ENCODE results near the gene GH2.
A peak's percentile ranks its signal among the peaks of the same experiment; 100 is the strongest.
"Not testable (repeated sequence)": the region's sequence is repeated elsewhere in the genome, so short reads cannot be mapped to it uniquely, and the experiment has no call there.

GH2 gene

DNA sequence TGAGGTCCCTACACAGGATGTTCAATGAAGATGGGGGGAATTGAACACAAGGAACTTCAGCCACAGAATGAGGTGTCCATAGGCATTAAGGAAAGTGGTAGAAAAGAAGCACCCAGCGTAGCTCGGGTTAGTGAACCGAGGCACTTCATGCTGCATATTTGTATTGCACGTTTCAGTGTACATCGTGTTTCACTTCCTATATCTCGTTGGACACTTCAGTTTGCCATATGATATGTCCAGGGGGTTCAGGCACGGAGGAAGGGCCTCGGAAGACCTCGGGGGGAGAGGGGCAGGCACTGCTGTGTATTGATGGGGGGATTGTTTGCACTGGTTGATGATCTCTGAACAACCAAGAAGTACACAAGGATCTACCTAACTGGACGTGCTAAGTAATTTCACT, 34.0 kb upstream of the GH2 start:
- H3K79me1 ChIP-seq (ENCODE audit: low read length); H4K5ac ChIP-seq (ENCODE audit: low read length); H3K4ac ChIP-seq (ENCODE audit: low read depth, low read length); H3K27me3 ChIP-seq (ENCODE audit: insufficient read depth, low read length, poor library complexity); DNase-seq; H3K9ac ChIP-seq (ENCODE audit: low read length); H3K23ac ChIP-seq (ENCODE audit: low read length); H3K18ac ChIP-seq (ENCODE audit: low read length); H2AK5ac ChIP-seq (ENCODE audit: low read length); H3K4me2 ChIP-seq (ENCODE audit: low read length); H3K56ac ChIP-seq (ENCODE audit: low read length); H3K27ac ChIP-seq (ENCODE audit: low read depth, low read length); H2BK5ac ChIP-seq (ENCODE audit: low read length); H3K79me2 ChIP-seq (ENCODE audit: control insufficient read depth, insufficient read depth, low read length); H2BK15ac ChIP-seq (replicated peaks; ENCODE audit: low read depth); H3K4me3 ChIP-seq (ENCODE audit: low read length); H3K4me1 ChIP-seq (ENCODE audit: control insufficient read depth, low read depth, low read length); H3K36me3 ChIP-seq (ENCODE audit: control insufficient read depth, insufficient read depth, low read length); H4K8ac ChIP-seq (ENCODE audit: low read depth, low read length); H2BK120ac ChIP-seq (ENCODE audit: low read depth, low read length): not testable (repeated sequence)
- no CpG with 5 or more reads among the region's 10 CpGs for WGBS (ENCODE audit: extremely low coverage, insufficient coverage, low lambda C conversion rate)

DNA sequence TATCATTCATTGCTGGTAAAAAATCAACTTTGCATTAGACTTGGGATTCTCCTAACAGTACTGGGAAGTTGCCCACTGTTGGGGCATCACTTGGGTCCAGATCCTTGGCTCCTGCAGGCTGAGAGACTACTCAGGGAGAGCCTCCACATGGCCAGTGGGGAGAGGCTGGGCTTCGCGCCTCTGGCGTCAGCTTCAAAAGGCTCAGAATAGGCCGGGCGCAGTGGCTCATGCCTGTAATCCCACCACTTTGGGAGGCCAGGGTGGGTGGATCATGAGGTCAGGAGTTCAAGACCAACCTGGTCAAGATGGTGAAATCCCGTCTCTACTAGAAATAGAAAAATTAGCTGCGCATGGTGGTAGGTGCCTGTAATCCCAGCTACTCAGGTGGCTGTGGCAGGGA, 32.7 kb upstream of the GH2 start:
- no peak overlapping the region for H2BK120ac ChIP-seq (ENCODE audit: low read depth, low read length)
- no peaks in the 10 kb centered on the region for H3K36me3 ChIP-seq (ENCODE audit: control insufficient read depth, insufficient read depth, low read length)
- no peaks in the 10 kb centered on the region for H3K4me1 ChIP-seq (ENCODE audit: control insufficient read depth, low read depth, low read length)
- H3K4me2 ChIP-seq (ENCODE audit: low read length) = no peak overlapping the region
- no peak overlapping the region for H3K18ac ChIP-seq (ENCODE audit: low read length)
- no peak overlapping the region for H2BK15ac ChIP-seq (replicated peaks; ENCODE audit: low read depth)
- no peaks in the 10 kb centered on the region for H3K27me3 ChIP-seq (ENCODE audit: insufficient read depth, low read length, poor library complexity)
- H2BK5ac ChIP-seq (ENCODE audit: low read length) = no peak overlapping the region
- no peak for DNase-seq
- H2AK5ac ChIP-seq (ENCODE audit: low read length) = no peak overlapping the region
- H3K56ac ChIP-seq (ENCODE audit: low read length) = no peak overlapping the region
- no peak overlapping the region for H3K4ac ChIP-seq (ENCODE audit: low read depth, low read length)
- H3K9ac ChIP-seq (ENCODE audit: low read length) = no peak overlapping the region
- no peak overlapping the region for H3K4me3 ChIP-seq (ENCODE audit: low read length)
- no peak overlapping the region for H4K8ac ChIP-seq (ENCODE audit: low read depth, low read length)
- H3K79me2 ChIP-seq (ENCODE audit: control insufficient read depth, insufficient read depth, low read length) = no peaks in the 10 kb centered on the region
- H3K27ac ChIP-seq (ENCODE audit: low read depth, low read length) = no peak overlapping the region
- H4K5ac ChIP-seq (ENCODE audit: low read length) = no peak overlapping the region
- H3K79me1 ChIP-seq (ENCODE audit: low read length) = no peaks in the 10 kb centered on the region
- WGBS (ENCODE audit: extremely low coverage, insufficient coverage, low lambda C conversion rate) = no CpG with 5 or more reads among the region's 7 CpGs
- H3K23ac ChIP-seq (ENCODE audit: low read length) = no peak overlapping the region

DNA sequence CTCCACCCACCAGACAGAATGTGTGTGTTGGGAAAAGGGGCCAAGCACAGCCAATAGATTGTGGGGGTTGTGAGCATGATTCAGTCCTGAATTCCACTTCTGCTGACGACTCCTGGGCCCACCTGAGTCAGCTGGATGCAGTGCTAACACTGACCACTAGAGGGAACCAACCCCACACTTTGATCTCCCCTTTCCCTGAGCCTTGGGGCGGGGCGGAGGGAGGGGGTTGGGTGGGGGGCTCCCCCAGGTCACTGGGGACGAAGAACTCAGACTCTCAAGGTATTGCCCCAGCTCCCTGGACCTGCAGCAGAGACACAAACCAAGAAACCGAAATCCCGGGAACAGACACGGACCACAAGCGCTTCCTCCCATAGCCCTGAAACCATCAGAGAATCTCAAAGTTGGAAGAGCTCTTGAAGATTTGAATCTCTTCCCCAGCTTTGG, 29.9 kb upstream of the GH2 start:
- H3K27ac ChIP-seq (ENCODE audit: low read depth, low read length) = no peak overlapping the region
- no peaks in the 10 kb centered on the region for H3K36me3 ChIP-seq (ENCODE audit: control insufficient read depth, insufficient read depth, low read length)
- no peak overlapping the region for H2BK15ac ChIP-seq (replicated peaks; ENCODE audit: low read depth)
- no peaks in the 10 kb centered on the region for H3K4me1 ChIP-seq (ENCODE audit: control insufficient read depth, low read depth, low read length)
- no peak overlapping the region for H3K18ac ChIP-seq (ENCODE audit: low read length)
- no peak overlapping the region for H3K4ac ChIP-seq (ENCODE audit: low read depth, low read length)
- no CpG with 5 or more reads among the region's 8 CpGs for WGBS (ENCODE audit: extremely low coverage, insufficient coverage, low lambda C conversion rate)
- H3K27me3 ChIP-seq (ENCODE audit: insufficient read depth, low read length, poor library complexity) = no peaks in the 10 kb centered on the region
- no peaks in the 10 kb centered on the region for H3K79me2 ChIP-seq (ENCODE audit: control insufficient read depth, insufficient read depth, low read length)
- peak; percentile 41 for DNase-seq
- H3K4me2 ChIP-seq (ENCODE audit: low read length) = no peak overlapping the region
- no peak overlapping the region for H3K9ac ChIP-seq (ENCODE audit: low read length)
- no peak overlapping the region for H3K23ac ChIP-seq (ENCODE audit: low read length)
- no peak overlapping the region for H3K4me3 ChIP-seq (ENCODE audit: low read length)
- no peak overlapping the region for H3K56ac ChIP-seq (ENCODE audit: low read length)
- H3K79me1 ChIP-seq (ENCODE audit: low read length) = no peaks in the 10 kb centered on the region
- no peak overlapping the region for H2BK5ac ChIP-seq (ENCODE audit: low read length)
- no peak overlapping the region for H2BK120ac ChIP-seq (ENCODE audit: low read depth, low read length)
- no peak overlapping the region for H2AK5ac ChIP-seq (ENCODE audit: low read length)
- no peak overlapping the region for H4K8ac ChIP-seq (ENCODE audit: low read depth, low read length)
- no peak overlapping the region for H4K5ac ChIP-seq (ENCODE audit: low read length)

DNA sequence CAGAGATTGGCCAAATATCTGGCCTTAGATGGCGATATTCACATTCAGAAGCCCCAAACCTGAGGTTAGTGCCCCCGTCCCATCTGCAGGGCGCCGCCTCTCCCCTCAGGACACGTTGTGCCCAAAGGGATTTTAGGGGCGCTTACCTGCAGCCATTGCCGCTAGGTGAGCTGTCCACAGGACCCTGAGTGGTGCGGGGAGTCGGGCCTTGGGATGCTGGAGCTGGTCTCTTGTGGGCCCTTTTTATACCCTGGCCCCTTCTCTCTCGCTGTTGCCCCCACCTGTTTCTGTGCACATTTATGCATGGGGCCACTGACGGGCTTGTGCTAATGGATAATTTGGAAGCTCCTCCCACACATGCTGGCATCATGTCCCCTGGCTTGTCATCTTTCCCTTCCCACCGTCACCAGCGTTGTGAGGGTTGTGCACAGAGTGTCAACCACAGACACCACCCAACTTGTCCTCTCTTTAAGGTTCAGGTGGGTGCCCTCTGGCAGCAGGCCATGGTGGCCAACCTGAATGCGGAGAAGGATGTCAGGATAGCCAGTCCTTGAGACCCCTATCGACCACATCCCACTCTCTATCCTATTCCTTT, 29.4 kb upstream of the GH2 start, which contains the start of gene CSHL1:
Gene CSHL1, minus strand, starts transcription at position 218 of the 595 bp plus-strand sequence. Its CDS starts 62 bp downstream, at position 156.
- no peak within 1 kb of the TSS for H3K4ac ChIP-seq (ENCODE audit: low read depth, low read length)
- no peak within 1 kb of the TSS for H3K4me2 ChIP-seq (ENCODE audit: low read length)
- no peak within 1 kb of the TSS for H2BK15ac ChIP-seq (replicated peaks; ENCODE audit: low read depth)
- H3K23ac ChIP-seq (ENCODE audit: low read length) = no peak within 1 kb of the TSS
- no peak within 1 kb of the TSS for H2AK5ac ChIP-seq (ENCODE audit: low read length)
- H3K4me3 ChIP-seq (ENCODE audit: low read length) = no peak within 1 kb of the TSS
- WGBS (ENCODE audit: extremely low coverage, insufficient coverage, low lambda C conversion rate) = no CpG with 5 or more reads among the region's 15 CpGs
- H4K8ac ChIP-seq (ENCODE audit: low read depth, low read length) = no peak within 1 kb of the TSS
- DNase-seq = no peak
- no peak within 1 kb of the TSS for H3K27ac ChIP-seq (ENCODE audit: low read depth, low read length)
- no peak within 1 kb of the TSS for H3K56ac ChIP-seq (ENCODE audit: low read length)
- no peak within 1 kb of the TSS for H2BK5ac ChIP-seq (ENCODE audit: low read length)
- H3K79me1 ChIP-seq (ENCODE audit: low read length) = no peaks in the 10 kb centered on the region
- H3K18ac ChIP-seq (ENCODE audit: low read length) = no peak within 1 kb of the TSS
- no peaks in the 10 kb centered on the region for H3K79me2 ChIP-seq (ENCODE audit: control insufficient read depth, insufficient read depth, low read length)
- no peaks in the 10 kb centered on the region for H3K27me3 ChIP-seq (ENCODE audit: insufficient read depth, low read length, poor library complexity)
- H4K5ac ChIP-seq (ENCODE audit: low read length) = no peak within 1 kb of the TSS
- H3K4me1 ChIP-seq (ENCODE audit: control insufficient read depth, low read depth, low read length) = no peaks in the 10 kb centered on the region
- H2BK120ac ChIP-seq (ENCODE audit: low read depth, low read length) = no peak within 1 kb of the TSS
- no peak within 1 kb of the TSS for H3K9ac ChIP-seq (ENCODE audit: low read length)
- H3K36me3 ChIP-seq (ENCODE audit: control insufficient read depth, insufficient read depth, low read length) = no peaks in the 10 kb centered on the region

DNA sequence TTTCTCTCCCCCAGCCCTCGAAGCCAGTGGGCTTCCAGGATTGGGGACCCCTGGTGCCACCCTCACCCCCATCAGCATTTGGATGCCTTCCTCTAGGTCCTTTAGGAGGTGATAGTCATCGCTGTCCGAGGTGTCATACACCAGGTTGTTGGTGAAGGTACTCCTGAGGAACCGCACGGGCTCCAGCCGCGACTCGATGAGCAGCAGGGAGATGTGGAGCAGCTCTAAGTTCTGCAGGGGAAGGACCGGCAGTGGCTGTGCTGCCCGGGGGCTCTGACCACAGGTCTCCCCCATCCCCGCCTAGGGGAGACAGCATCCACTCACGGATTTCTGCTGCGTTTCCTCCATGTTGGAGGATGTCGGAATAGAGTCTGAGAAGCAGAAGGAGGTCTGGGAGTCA, 28.4 kb upstream of the GH2 start:
- Histone ChIP-seq H3K56ac (ENCODE audit: low read length) (no peak overlapping the region), H3K79me2 (ENCODE audit: control insufficient read depth, insufficient read depth, low read length) (no peaks in the 10 kb centered on the region), H3K79me1 (ENCODE audit: low read length) (no peaks in the 10 kb centered on the region), H3K36me3 (ENCODE audit: control insufficient read depth, insufficient read depth, low read length) (no peaks in the 10 kb centered on the region), H3K27me3 (ENCODE audit: insufficient read depth, low read length, poor library complexity) (no peaks in the 10 kb centered on the region), H3K18ac (ENCODE audit: low read length) (no peak overlapping the region), H3K27ac (ENCODE audit: low read depth, low read length) (no peak overlapping the region), H3K4ac (ENCODE audit: low read depth, low read length) (no peak overlapping the region), H3K4me1 (ENCODE audit: control insufficient read depth, low read depth, low read length) (no peaks in the 10 kb centered on the region), H2BK5ac (ENCODE audit: low read length) (no peak overlapping the region), H2BK120ac (ENCODE audit: low read depth, low read length) (no peak overlapping the region), H4K8ac (ENCODE audit: low read depth, low read length) (no peak overlapping the region), H2AK5ac (ENCODE audit: low read length) (no peak overlapping the region), H3K4me3 (ENCODE audit: low read length) (no peak overlapping the region), H3K9ac (ENCODE audit: low read length) (no peak overlapping the region), H2BK15ac (replicated peaks; ENCODE audit: low read depth) (no peak overlapping the region), H3K4me2 (ENCODE audit: low read length) (no peak overlapping the region), H3K23ac (ENCODE audit: low read length) (no peak overlapping the region), H4K5ac (ENCODE audit: low read length) (no peak overlapping the region)
- no CpG with 5 or more reads among the region's 14 CpGs for WGBS (ENCODE audit: extremely low coverage, insufficient coverage, low lambda C conversion rate)
- DNase-seq = no peak

DNA sequence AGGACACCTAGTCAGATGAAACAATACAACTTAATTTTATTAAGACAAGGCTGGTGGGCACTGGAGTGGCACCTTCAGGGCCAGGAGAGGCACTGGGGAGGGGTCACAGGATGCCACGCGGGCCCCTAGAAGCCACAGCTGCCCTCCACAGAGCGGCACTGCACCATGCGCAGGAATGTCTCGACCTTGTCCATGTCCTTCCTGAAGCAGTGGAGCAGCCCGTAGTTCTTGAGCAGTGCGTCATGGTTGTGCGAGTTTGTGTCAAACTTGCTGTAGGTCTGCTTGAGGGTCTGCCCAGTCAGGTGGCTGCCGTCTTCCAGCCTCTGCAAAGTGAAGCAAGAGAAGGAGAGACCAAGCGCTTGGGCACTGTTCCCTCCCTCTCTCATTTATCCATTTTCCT, 27.8 kb upstream of the GH2 start:
- H3K27me3 ChIP-seq (ENCODE audit: insufficient read depth, low read length, poor library complexity); H3K4ac ChIP-seq (ENCODE audit: low read depth, low read length); H3K79me1 ChIP-seq (ENCODE audit: low read length); H3K4me1 ChIP-seq (ENCODE audit: control insufficient read depth, low read depth, low read length); H3K36me3 ChIP-seq (ENCODE audit: control insufficient read depth, insufficient read depth, low read length); H3K56ac ChIP-seq (ENCODE audit: low read length); H3K27ac ChIP-seq (ENCODE audit: low read depth, low read length); H3K23ac ChIP-seq (ENCODE audit: low read length); H3K9ac ChIP-seq (ENCODE audit: low read length); H3K18ac ChIP-seq (ENCODE audit: low read length); DNase-seq; H4K5ac ChIP-seq (ENCODE audit: low read length); H2BK15ac ChIP-seq (replicated peaks; ENCODE audit: low read depth); H3K79me2 ChIP-seq (ENCODE audit: control insufficient read depth, insufficient read depth, low read length); H3K4me3 ChIP-seq (ENCODE audit: low read length); H3K4me2 ChIP-seq (ENCODE audit: low read length); H2BK5ac ChIP-seq (ENCODE audit: low read length); H2BK120ac ChIP-seq (ENCODE audit: low read depth, low read length); H2AK5ac ChIP-seq (ENCODE audit: low read length); H4K8ac ChIP-seq (ENCODE audit: low read depth, low read length): not testable (repeated sequence)
- WGBS (ENCODE audit: extremely low coverage, insufficient coverage, low lambda C conversion rate) = no CpG with 5 or more reads among the region's 10 CpGs
